GM12878 (cell line): ENCODE results near the gene GRK6. TPM values are rescaled to one million over a fixed set of nuclear protein-coding genes. Genes with fewer than 3 reads are reported as not detected.

Experiments
- ATAC-seq: fragments of 200-7000 bp; cut with Tn5 transposase; 3 replicates; pipeline ENCODE4 v1.9.1; 2020; ENCODE audit warnings: mild to moderate bottlenecking, moderate library complexity
- BruUV-seq: library from RNA; stranded (reverse); fragments of 400-500 nt; replicated peaks from 2 replicates; lab custom pipeline; 2021; lab: Mats Ljungman, UMichigan
- CTCF ChIA-PET: fragments of 300-600 bp; sonication (Branson Sonifier 250); formaldehyde crosslinking; extraction: SDS; loops from one replicate; lab custom pipeline; 2021; ENCODE audit warnings: inconsistent platforms; lab: Yijun Ruan, JAX
- POLR2A ChIA-PET: fragments of 350-600 bp; formaldehyde crosslinking; extraction: SDS; loops from one replicate; lab custom pipeline; 2021; ENCODE audit warnings: inconsistent platforms; lab: Charles Lee
- RAD21 ChIA-PET: fragments of 300-600 bp; sonication (Branson Sonifier 250); formaldehyde crosslinking; loops from one replicate; lab custom pipeline; 2023; ENCODE audit warnings: antibody characterized with exemption; ENCODE audit not compliant: unreplicated experiment; lab: Charles Lee
- SMC1A ChIA-PET: fragments of 300-600 bp; sonication (Branson Sonifier 250); formaldehyde crosslinking; loops from one replicate; lab custom pipeline; 2023; ENCODE audit not compliant: unreplicated experiment, uncharacterized antibody; lab: Charles Lee
- DNase-seq: peaks from one replicate; pipeline ENCODE4 v3.0.0-alpha.2; 2011; ENCODE audit warnings: low read depth, low spot score
- FAIRE-seq: peaks from 3 replicates; lab custom pipeline; 2011; peaks lifted over from hg19 to GRCh38; lab: Jason Lieb, UNC
- H2AFZ ChIP-seq: 2 replicates; pipeline ENCODE4 v1.6.0; 2011; ENCODE audit warnings: low read depth, low read length, control low read depth; ENCODE audit not compliant: control insufficient read depth
- H3K27ac ChIP-seq: 2 replicates; pipeline ENCODE4 v1.5.1; 2011; ENCODE audit warnings: control low read depth; ENCODE audit not compliant: control insufficient read depth, insufficient read depth
- H3K27me3 ChIP-seq, 2 experiments: replicated peaks in 1 of 2; 2 replicates each; pipeline versions ENCODE4 v1.6.0 to v1.6.1; 2011; ENCODE audit warnings: low read length in 1 of 2; ENCODE audit not compliant: control insufficient read depth in 2 of 2, insufficient read depth in 2 of 2
- H3K36me3 ChIP-seq, 2 experiments: 2 replicates each; pipeline ENCODE4 v1.5.1; 2011; ENCODE audit warnings: low read length in 1 of 2; ENCODE audit not compliant: control insufficient read depth in 2 of 2, insufficient read depth in 2 of 2
- H3K4me1 ChIP-seq: 2 replicates; pipeline ENCODE4 v1.6.1; 2011; ENCODE audit warnings: mild to moderate bottlenecking, low read length, moderate library complexity, mixed read lengths; ENCODE audit not compliant: control insufficient read depth, insufficient read depth
- H3K4me2 ChIP-seq: 2 replicates; pipeline ENCODE4 v1.6.0; 2011; ENCODE audit warnings: control low read depth; ENCODE audit not compliant: control insufficient read depth, insufficient read depth
- H3K4me3 ChIP-seq: fragments of 200-600 bp; sonication (generic); 2 replicates; pipeline ENCODE4 v1.5.1; 2016
- H3K79me2 ChIP-seq: 2 replicates; pipeline ENCODE4 v1.6.0; 2011; ENCODE audit warnings: low read length; ENCODE audit not compliant: control insufficient read depth, insufficient read depth
- H3K9ac ChIP-seq: 2 replicates; pipeline ENCODE4 v1.8.0; 2011; ENCODE audit warnings: low read length, control low read depth, mixed read lengths; ENCODE audit not compliant: control insufficient read depth, insufficient read depth
- H3K9me3 ChIP-seq: replicated peaks from 3 replicates; pipeline ENCODE4 v1.5.1; 2011; ENCODE audit warnings: mild to moderate bottlenecking, low read length; ENCODE audit not compliant: control insufficient read depth, insufficient read depth
- H4K20me1 ChIP-seq: 2 replicates; pipeline ENCODE4 v1.6.0; 2011; ENCODE audit not compliant: control insufficient read depth, insufficient read depth
- BHLHE40 ChIP-seq, 2 experiments: fragments of 450-650 bp in 1 of 2; IDR thresholded peaks; 2 replicates each; pipeline ENCODE4 v1.6.1; 2011 to 2017; ENCODE audit warnings: low read depth in 2 of 2, borderline replicate concordance in 1 of 2, improper control_type of control experiment in 1 of 2, low read length in 1 of 2, mild to moderate bottlenecking in 1 of 2
- CBFB ChIP-seq: IDR thresholded peaks from 2 replicates; pipeline ENCODE4 v1.6.1; 2016; ENCODE audit warnings: antibody characterized with exemption, low read depth
- KDM1A ChIP-seq: fragments of 200-600 bp; sonication (generic); IDR thresholded peaks from 2 replicates; pipeline ENCODE4 v1.6.1; 2016; ENCODE audit warnings: borderline replicate concordance
- MXI1 ChIP-seq: fragments of 150-350 bp; IDR thresholded peaks from 2 replicates; pipeline ENCODE4 v1.6.1; 2011; ENCODE audit warnings: low read depth, mild to moderate bottlenecking, inconsistent platforms, low read length, improper control_type of control experiment
- POLR2A ChIP-seq: IDR thresholded peaks from 2 replicates; pipeline ENCODE4 v1.6.1; 2011; ENCODE audit warnings: low read depth, mild to moderate bottlenecking, low read length
- RFX5 ChIP-seq: IDR thresholded peaks from 2 replicates; pipeline ENCODE4 v1.6.1; 2011; ENCODE audit warnings: low read depth, low read length, improper control_type of control experiment
- ZNF622 ChIP-seq: fragments of 450-650 bp; IDR thresholded peaks from 2 replicates; pipeline ENCODE4 v1.6.1; 2017; ENCODE audit warnings: mild to moderate bottlenecking, inconsistent platforms
- WGBS: methylation state at CpG from one replicate; pipeline ENCODE4 v1.1.6; 2016; ENCODE audit warnings: low lambda C conversion rate; ENCODE audit not compliant: insufficient replicate concordance, insufficient coverage; ENCODE audit errors: missing lambda C conversion rate; 5-methylcytosine and 5-hydroxymethylcytosine counted together
- in situ Hi-C: fragments of 300-500 bp; cut with MboI; formaldehyde crosslinking; loops from 9 replicates; pipeline ENCODE4 v1.14.3; 2018; ENCODE audit warnings: mixed read lengths
- intact Hi-C: fragments of 100-400 bp; cut with micrococcal nuclease; formaldehyde crosslinking; loops from one replicate; pipeline ENCODE4 v1.14.2; 2022; ENCODE audit not compliant: unreplicated experiment
- polyA plus RNA-seq, 11 experiments: library from polyadenylated mRNA; depleted of rRNA in 4 of 11; unstranded in 6 of 11; stranded (reverse) in 5 of 11; fragments of >200 nt; fragmentation: Nextera tagmentation in 4 of 11; fragmentation: Illumina TruSeq in 1 of 11; extraction: Ambion mirVana in 4 of 11; extraction: Trizol in 1 of 11; gene quantifications; 1 replicate in 1 of 11; 2 replicates in 10 of 11; pipeline versions ENCODE4 v1.2.1 to v1.2.3, GENCODE V29; 2011 to 2016; ENCODE audit warnings: inconsistent platforms in 2 of 11, missing spikeins in 2 of 11, low read depth in 1 of 11
- total RNA-seq, 4 experiments: library from RNA; depleted of rRNA in 3 of 4; stranded (reverse); fragments of >200 nt in 3 of 4; fragmentation: Illumina TruSeq in 1 of 4; extraction: Trizol in 1 of 4; gene quantifications; 2 replicates each; pipeline versions ENCODE4 v1.2.1 to v1.2.3, GENCODE V29; 2013 to 2021
- TF ChIP-seq, protein P1 (sequence below): IDR thresholded peaks from 2 replicates; pipeline ENCODE4 v1.6.1; 2012; ENCODE audit warnings: mild to moderate bottlenecking, low read depth, low read length
- TF ChIP-seq, protein P2 (sequence below): fragments of 450-650 bp; IDR thresholded peaks from 2 replicates; pipeline ENCODE4 v1.6.1; 2017; ENCODE audit warnings: borderline replicate concordance

Gene GRK6
- total and polyA plus RNA-seq, 10 of the 15 experiments (the other 5 are each of a cell fraction or from before 2014, with no cell fraction given) = 0.79 to 124 (median 41.6) TPM

DNA sequence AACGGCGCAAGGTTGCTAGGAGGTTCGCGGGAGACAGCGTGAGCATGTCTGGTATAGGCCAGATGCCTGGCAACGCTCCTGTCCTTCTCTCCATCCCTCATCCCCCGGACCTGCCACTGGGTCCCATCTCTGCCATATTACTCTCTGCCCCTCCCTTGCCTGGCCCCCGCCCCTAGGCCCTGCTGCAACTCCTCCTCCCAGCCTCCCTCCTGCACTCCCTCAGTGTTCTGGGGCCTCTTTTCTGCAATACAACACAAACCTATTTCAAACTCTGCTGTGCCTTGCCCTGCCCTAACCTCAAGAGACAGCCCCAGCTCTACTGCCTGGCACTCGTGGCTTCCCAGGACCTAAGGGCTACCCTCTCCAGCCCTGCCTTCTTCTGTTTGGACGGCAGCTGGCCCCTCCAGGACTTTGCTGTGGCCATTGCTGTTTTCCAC, 55.9 kb downstream of the GRK6 start (continued):
- TF ChIP-seq KDM1A (no peak), MXI1 (no peak), BHLHE40 (IDR thresholded peaks at IDR 0.05; ENCODE audit: borderline replicate concordance in 1 of 2, low read depth in 2 of 2, low read length in 1 of 2) (no peak), RFX5 (no peak)

DNA sequence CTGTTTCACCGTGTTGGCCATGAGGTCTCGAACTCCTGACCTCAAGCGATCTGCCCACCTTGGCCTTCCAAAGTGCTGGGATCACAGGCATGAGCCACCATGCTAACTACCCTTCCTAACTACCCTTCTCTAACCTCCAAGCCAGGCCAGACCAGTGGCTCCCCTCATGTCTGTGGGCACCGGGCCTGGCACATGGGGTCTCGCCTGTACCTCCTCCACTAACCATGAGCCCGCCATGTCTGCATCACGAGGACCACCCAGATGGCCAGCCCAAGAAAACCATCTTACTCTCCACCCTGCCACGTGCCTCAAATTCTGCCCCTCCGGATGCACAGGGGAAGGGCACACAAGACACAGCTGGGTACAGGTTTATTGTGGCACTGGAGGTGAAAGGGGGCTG, 56.6 kb downstream of the GRK6 start:
- ATAC-seq (no peak), DNase-seq (no peak), FAIRE-seq (no peak)
- no TSS peak for BruUV-seq
- CTCF ChIA-PET = no interaction called here
- no peaks in the 10 kb centered on the region for H3K27me3 ChIP-seq
- POLR2A ChIA-PET = no interaction called here
- peaks cover 12% of the 10 kb centered on the region for H3K4me1 ChIP-seq
- no peak overlapping the region for H3K9ac ChIP-seq
- RAD21 ChIA-PET = no interaction called here
- no peaks in the 10 kb centered on the region for H3K9me3 ChIP-seq
- intact Hi-C loops = no loop called here
- 85% methylated on average over 9 of the region's 9 CpGs for WGBS
- H3K79me2 ChIP-seq = no peaks in the 10 kb centered on the region
- no peak for TF ChIP-seq ZNF622
- no peak for TF ChIP-seq CBFB
- TF ChIP-seq, protein P1, sequence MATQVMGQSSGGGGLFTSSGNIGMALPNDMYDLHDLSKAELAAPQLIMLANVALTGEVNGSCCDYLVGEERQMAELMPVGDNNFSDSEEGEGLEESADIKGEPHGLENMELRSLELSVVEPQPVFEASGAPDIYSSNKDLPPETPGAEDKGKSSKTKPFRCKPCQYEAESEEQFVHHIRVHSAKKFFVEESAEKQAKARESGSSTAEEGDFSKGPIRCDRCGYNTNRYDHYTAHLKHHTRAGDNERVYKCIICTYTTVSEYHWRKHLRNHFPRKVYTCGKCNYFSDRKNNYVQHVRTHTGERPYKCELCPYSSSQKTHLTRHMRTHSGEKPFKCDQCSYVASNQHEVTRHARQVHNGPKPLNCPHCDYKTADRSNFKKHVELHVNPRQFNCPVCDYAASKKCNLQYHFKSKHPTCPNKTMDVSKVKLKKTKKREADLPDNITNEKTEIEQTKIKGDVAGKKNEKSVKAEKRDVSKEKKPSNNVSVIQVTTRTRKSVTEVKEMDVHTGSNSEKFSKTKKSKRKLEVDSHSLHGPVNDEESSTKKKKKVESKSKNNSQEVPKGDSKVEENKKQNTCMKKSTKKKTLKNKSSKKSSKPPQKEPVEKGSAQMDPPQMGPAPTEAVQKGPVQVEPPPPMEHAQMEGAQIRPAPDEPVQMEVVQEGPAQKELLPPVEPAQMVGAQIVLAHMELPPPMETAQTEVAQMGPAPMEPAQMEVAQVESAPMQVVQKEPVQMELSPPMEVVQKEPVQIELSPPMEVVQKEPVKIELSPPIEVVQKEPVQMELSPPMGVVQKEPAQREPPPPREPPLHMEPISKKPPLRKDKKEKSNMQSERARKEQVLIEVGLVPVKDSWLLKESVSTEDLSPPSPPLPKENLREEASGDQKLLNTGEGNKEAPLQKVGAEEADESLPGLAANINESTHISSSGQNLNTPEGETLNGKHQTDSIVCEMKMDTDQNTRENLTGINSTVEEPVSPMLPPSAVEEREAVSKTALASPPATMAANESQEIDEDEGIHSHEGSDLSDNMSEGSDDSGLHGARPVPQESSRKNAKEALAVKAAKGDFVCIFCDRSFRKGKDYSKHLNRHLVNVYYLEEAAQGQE = no peak
- 0 out of 2 replicates have a peak, but pooled peaks have one; percentile 12 for TF ChIP-seq POLR2A
- TF ChIP-seq, protein P2, sequence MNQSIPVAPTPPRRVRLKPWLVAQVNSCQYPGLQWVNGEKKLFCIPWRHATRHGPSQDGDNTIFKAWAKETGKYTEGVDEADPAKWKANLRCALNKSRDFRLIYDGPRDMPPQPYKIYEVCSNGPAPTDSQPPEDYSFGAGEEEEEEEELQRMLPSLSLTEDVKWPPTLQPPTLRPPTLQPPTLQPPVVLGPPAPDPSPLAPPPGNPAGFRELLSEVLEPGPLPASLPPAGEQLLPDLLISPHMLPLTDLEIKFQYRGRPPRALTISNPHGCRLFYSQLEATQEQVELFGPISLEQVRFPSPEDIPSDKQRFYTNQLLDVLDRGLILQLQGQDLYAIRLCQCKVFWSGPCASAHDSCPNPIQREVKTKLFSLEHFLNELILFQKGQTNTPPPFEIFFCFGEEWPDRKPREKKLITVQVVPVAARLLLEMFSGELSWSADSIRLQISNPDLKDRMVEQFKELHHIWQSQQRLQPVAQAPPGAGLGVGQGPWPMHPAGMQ = no peak
- in situ Hi-C loops = no loop called here
- SMC1A ChIA-PET = no interaction called here
- no peak overlapping the region for H2AFZ ChIP-seq
- no peak overlapping the region for H3K27ac ChIP-seq
- H3K4me3 ChIP-seq = no peak overlapping the region
- no peak overlapping the region for H3K4me2 ChIP-seq
- no peaks in the 10 kb centered on the region; a peak in 2 of 4 replicates for H3K36me3 ChIP-seq
- no peaks in the 10 kb centered on the region for H4K20me1 ChIP-seq
